Stimulated activated CD8-positive, alpha-beta memory T cell treated with anti-CD3 and anti-CD28 coated beads, Interleukin-15, amount 100 ng/mL, for 1 hour (primary cell): Measurements from ENCODE around the gene MAPKAPK3.

Experiments used
- DNase-seq: peaks from one replicate; pipeline ENCODE4 v3.0.0-alpha.2; 2020; ENCODE audit warnings: low read depth

MAPKAPK3 gene

GRCh38 chr3:50587806-50588758, 28.9 kb upstream of the MAPKAPK3 start:
- DNase-seq: no peak

GRCh38 chr3:50588759-50589433, 28.1 kb upstream of the MAPKAPK3 start:
- DNase-seq: no peak

GRCh38 chr3:50591196-50591741, 25.7 kb upstream of the MAPKAPK3 start:
- no peak for DNase-seq

- no peak for DNase-seq
Measured at GRCh38 chr3:50592568-50592967, 24.4 kb upstream of the MAPKAPK3 start.

- DNase-seq: no peak
Measured at GRCh38 chr3:50594253-50594785, 22.6 kb upstream of the MAPKAPK3 start.

- no peak for DNase-seq
Measured at GRCh38 chr3:50599115-50599715, 17.7 kb upstream of the MAPKAPK3 start.

GRCh38 chr3:50599716-50600118, 17.2 kb upstream of the MAPKAPK3 start:
- no peak for DNase-seq

GRCh38 chr3:50600141-50600753, 16.7 kb upstream of the MAPKAPK3 start:
- no peak for DNase-seq

- DNase-seq: peak; percentile 78
Measured at GRCh38 chr3:50600841-50601591, 15.9 kb upstream of the MAPKAPK3 start.

GRCh38 chr3:50602595-50603191, 14.3 kb upstream of the MAPKAPK3 start:
- no peak for DNase-seq

- DNase-seq: no peak
Measured at GRCh38 chr3:50603261-50604109, 13.5 kb upstream of the MAPKAPK3 start.

GRCh38 chr3:50604110-50604621, 12.8 kb upstream of the MAPKAPK3 start:
- DNase-seq: no peak

- no peak for DNase-seq
Measured at GRCh38 chr3:50604628-50605588, 12.0 kb upstream of the MAPKAPK3 start.

- no peak for DNase-seq
Measured at GRCh38 chr3:50605901-50606326, 11.0 kb upstream of the MAPKAPK3 start.

- DNase-seq: no peak
Measured at GRCh38 chr3:50606596-50606995, 10.4 kb upstream of the MAPKAPK3 start.

GRCh38 chr3:50607271-50608091, 9.5 kb upstream of the MAPKAPK3 start:
- DNase-seq: no peak

- DNase-seq: no peak
Measured at GRCh38 chr3:50608278-50608677, 8.7 kb upstream of the MAPKAPK3 start.
